WTC11 (cell line): ENCODE results near the gene TMEM131L.

ENCODE experiments used
- CREM ChIP-seq: sonication (generic); formaldehyde crosslinking; IDR thresholded peaks from 2 replicates; pipeline ENCODE4 v1.8.1; 2022; ENCODE audit warnings: mild to moderate bottlenecking, missing genetic modification reagents, moderate library complexity
- ETV6 ChIP-seq: sonication (generic); formaldehyde crosslinking; IDR thresholded peaks from 2 replicates; pipeline ENCODE4 v1.8.1; 2022; ENCODE audit warnings: mild to moderate bottlenecking, missing genetic modification reagents
- JUN ChIP-seq: sonication (generic); formaldehyde crosslinking; IDR thresholded peaks from 2 replicates; pipeline ENCODE4 v1.8.0; 2023; ENCODE audit warnings: mild to moderate bottlenecking, missing genetic modification reagents
- NFYB ChIP-seq: sonication (generic); formaldehyde crosslinking; conservative IDR thresholded peaks from 2 replicates; pipeline ENCODE4 v1.8.0; 2022; ENCODE audit warnings: low read depth, missing genetic modification reagents
- NR3C1 ChIP-seq: sonication (generic); formaldehyde crosslinking; conservative IDR thresholded peaks from 2 replicates; pipeline ENCODE4 v1.8.1; 2023; ENCODE audit warnings: low read depth, mild to moderate bottlenecking, missing genetic modification reagents
- SMAD4 ChIP-seq: sonication (generic); formaldehyde crosslinking; IDR thresholded peaks from 2 replicates; pipeline ENCODE4 v1.8.0; 2022; ENCODE audit warnings: mild to moderate bottlenecking, missing genetic modification reagents
- TCF7 ChIP-seq: sonication (generic); formaldehyde crosslinking; IDR thresholded peaks from 2 replicates; pipeline ENCODE4 v1.8.0; 2022; ENCODE audit warnings: mild to moderate bottlenecking, low read depth, missing genetic modification reagents, moderate library complexity
- ZNF121 ChIP-seq: sonication (generic); formaldehyde crosslinking; IDR thresholded peaks from 2 replicates; pipeline ENCODE4 v1.8.0; 2023; ENCODE audit warnings: missing genetic modification reagents
- TF ChIP-seq, protein P1 (sequence below): fragments of 200-600 bp; IDR thresholded peaks from 2 replicates; pipeline ENCODE4 v1.8.0; 2022; ENCODE audit warnings: antibody characterized with exemption
- TF ChIP-seq, protein P2 (sequence below): fragments of 250-450 bp; sonication (Bioruptor Pico); IDR thresholded peaks from 2 replicates; pipeline ENCODE4 v1.9.0; 2021; ENCODE audit warnings: mild to moderate bottlenecking
- TF ChIP-seq, protein P3 (sequence below): sonication (generic); formaldehyde crosslinking; IDR thresholded peaks from 2 replicates; pipeline ENCODE4 v1.8.0; 2022; ENCODE audit warnings: mild to moderate bottlenecking, missing genetic modification reagents
- TF ChIP-seq, protein P4 (sequence below): sonication (generic); formaldehyde crosslinking; IDR thresholded peaks from 2 replicates; pipeline ENCODE4 v1.8.0; 2022; ENCODE audit warnings: mild to moderate bottlenecking, missing genetic modification reagents
- TF ChIP-seq, protein P5 (sequence below): sonication (generic); formaldehyde crosslinking; IDR thresholded peaks from 2 replicates; pipeline ENCODE4 v1.8.1; 2023; ENCODE audit warnings: mild to moderate bottlenecking, moderate library complexity, missing genetic modification reagents
- TF ChIP-seq, protein P6 (sequence below): fragments of 250-450 bp; sonication (Bioruptor Pico); IDR thresholded peaks from 2 replicates; pipeline ENCODE4 v1.9.0; 2021; ENCODE audit warnings: mild to moderate bottlenecking

DNA sequence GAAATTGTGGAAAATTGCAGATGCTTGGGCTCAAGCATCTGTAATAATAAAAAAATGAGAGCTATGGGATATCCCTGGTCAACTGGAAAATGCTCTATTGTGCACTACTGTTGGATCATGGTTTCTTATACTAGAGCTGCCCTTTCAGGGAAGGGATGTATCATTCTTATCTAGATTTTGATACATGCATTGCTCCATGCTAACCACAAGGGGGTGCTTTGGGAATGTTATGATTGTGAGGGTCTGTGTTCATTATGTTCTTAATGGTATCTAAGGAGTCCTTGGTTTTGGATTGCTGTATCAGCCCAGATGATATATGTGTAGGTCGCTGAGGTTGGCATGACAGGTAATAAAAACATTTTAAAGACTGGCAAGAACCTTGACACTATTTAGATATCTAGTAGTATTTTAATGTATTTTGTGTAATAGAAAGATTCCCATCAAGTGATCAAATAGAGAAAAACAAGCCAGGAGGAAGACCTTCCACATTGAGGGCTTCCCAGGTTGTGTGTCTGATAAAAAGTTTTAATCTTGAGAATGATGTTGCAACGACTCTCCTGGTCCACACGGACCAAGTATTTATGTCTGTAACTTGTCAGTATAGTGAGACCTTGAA, 168.7 kb downstream of the TMEM131L start:
- TF ChIP-seq TCF7 (CRISPR knock-in tag) (no peak), NFYB (CRISPR knock-in tag) (no peak), ETV6 (CRISPR knock-in tag) (no peak), ZNF121 (CRISPR knock-in tag) (no peak), JUN (no peak), CREM (CRISPR knock-in tag) (no peak), SMAD4 (no peak), NR3C1 (no peak)
- TF ChIP-seq, protein P1, sequence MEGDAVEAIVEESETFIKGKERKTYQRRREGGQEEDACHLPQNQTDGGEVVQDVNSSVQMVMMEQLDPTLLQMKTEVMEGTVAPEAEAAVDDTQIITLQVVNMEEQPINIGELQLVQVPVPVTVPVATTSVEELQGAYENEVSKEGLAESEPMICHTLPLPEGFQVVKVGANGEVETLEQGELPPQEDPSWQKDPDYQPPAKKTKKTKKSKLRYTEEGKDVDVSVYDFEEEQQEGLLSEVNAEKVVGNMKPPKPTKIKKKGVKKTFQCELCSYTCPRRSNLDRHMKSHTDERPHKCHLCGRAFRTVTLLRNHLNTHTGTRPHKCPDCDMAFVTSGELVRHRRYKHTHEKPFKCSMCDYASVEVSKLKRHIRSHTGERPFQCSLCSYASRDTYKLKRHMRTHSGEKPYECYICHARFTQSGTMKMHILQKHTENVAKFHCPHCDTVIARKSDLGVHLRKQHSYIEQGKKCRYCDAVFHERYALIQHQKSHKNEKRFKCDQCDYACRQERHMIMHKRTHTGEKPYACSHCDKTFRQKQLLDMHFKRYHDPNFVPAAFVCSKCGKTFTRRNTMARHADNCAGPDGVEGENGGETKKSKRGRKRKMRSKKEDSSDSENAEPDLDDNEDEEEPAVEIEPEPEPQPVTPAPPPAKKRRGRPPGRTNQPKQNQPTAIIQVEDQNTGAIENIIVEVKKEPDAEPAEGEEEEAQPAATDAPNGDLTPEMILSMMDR, result peak; percentile 79
- TF ChIP-seq, protein P2, sequence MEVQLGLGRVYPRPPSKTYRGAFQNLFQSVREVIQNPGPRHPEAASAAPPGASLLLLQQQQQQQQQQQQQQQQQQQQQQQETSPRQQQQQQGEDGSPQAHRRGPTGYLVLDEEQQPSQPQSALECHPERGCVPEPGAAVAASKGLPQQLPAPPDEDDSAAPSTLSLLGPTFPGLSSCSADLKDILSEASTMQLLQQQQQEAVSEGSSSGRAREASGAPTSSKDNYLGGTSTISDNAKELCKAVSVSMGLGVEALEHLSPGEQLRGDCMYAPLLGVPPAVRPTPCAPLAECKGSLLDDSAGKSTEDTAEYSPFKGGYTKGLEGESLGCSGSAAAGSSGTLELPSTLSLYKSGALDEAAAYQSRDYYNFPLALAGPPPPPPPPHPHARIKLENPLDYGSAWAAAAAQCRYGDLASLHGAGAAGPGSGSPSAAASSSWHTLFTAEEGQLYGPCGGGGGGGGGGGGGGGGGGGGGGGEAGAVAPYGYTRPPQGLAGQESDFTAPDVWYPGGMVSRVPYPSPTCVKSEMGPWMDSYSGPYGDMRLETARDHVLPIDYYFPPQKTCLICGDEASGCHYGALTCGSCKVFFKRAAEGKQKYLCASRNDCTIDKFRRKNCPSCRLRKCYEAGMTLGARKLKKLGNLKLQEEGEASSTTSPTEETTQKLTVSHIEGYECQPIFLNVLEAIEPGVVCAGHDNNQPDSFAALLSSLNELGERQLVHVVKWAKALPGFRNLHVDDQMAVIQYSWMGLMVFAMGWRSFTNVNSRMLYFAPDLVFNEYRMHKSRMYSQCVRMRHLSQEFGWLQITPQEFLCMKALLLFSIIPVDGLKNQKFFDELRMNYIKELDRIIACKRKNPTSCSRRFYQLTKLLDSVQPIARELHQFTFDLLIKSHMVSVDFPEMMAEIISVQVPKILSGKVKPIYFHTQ (CRISPR knock-in tag), result no peak
- TF ChIP-seq, protein P3, sequence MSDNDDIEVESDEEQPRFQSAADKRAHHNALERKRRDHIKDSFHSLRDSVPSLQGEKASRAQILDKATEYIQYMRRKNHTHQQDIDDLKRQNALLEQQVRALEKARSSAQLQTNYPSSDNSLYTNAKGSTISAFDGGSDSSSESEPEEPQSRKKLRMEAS, result no peak
- TF ChIP-seq, protein P4, sequence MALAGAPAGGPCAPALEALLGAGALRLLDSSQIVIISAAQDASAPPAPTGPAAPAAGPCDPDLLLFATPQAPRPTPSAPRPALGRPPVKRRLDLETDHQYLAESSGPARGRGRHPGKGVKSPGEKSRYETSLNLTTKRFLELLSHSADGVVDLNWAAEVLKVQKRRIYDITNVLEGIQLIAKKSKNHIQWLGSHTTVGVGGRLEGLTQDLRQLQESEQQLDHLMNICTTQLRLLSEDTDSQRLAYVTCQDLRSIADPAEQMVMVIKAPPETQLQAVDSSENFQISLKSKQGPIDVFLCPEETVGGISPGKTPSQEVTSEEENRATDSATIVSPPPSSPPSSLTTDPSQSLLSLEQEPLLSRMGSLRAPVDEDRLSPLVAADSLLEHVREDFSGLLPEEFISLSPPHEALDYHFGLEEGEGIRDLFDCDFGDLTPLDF, result no peak
- TF ChIP-seq, protein P5, sequence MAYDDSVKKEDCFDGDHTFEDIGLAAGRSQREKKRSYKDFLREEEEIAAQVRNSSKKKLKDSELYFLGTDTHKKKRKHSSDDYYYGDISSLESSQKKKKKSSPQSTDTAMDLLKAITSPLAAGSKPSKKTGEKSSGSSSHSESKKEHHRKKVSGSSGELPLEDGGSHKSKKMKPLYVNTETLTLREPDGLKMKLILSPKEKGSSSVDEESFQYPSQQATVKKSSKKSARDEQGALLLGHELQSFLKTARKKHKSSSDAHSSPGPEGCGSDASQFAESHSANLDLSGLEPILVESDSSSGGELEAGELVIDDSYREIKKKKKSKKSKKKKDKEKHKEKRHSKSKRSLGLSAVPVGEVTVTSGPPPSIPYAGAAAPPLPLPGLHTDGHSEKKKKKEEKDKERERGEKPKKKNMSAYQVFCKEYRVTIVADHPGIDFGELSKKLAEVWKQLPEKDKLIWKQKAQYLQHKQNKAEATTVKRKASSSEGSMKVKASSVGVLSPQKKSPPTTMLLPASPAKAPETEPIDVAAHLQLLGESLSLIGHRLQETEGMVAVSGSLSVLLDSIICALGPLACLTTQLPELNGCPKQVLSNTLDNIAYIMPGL (CRISPR knock-in tag), result no peak
- TF ChIP-seq, protein P6, sequence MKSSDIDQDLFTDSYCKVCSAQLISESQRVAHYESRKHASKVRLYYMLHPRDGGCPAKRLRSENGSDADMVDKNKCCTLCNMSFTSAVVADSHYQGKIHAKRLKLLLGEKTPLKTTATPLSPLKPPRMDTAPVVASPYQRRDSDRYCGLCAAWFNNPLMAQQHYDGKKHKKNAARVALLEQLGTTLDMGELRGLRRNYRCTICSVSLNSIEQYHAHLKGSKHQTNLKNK (CRISPR knock-in tag), result no peak
